Measurements from ENCODE around the gene SRSF10. TPM values are rescaled to one million over a fixed set of nuclear protein-coding genes. Genes with fewer than 3 reads are reported as not detected.
A peak's percentile ranks its signal among the peaks of the same experiment; 100 is the strongest.

Gene SRSF10
- total and polyA plus RNA-seq, 12 donors = 32.9 to 70.2 (median 52.8) TPM

GRCh38 chr1:24021403-24022266, 41.5 kb upstream of the SRSF10 start:
- Histone ChIP-seq H3K9me3 (no peaks in the 10 kb centered on the region), H3K36me3 (no peaks in the 10 kb centered on the region), H3K27ac (peak overlapping the region in 8 of 10 donors; percentile 56 to 97 (median 92)), H3K4me3 (no peak overlapping the region), H3K4me1 (peaks cover 41 to 67% (median 47%) of the 10 kb centered on the region in 9 donors), H3K27me3 (no peaks in the 10 kb centered on the region)
- ATAC-seq (peak in 4 of 8 donors; percentile 7 to 48 (median 27)), DNase-seq (peak in 1 of 2 donors; percentile 57)
- WGBS, 2 donors = 80 to 89% methylated on average over 7 of the region's 7 CpGs
- intact Hi-C loops (cut with DNase I) = loop anchor here in 7 of 10 donors (2.0 to 10.0 kb wide), 8 partner anchors 41 to 247 kb away; partner anchors contain the start of genes PNRC2 (in 4 of the 7), SRSF10 (in 2 of the 7), FUCA1 (in 1 of the 7) and HMGCL (in 1 of the 7)
- no peak for TF ChIP-seq CTCF (IDR thresholded peaks at IDR 0.05)

GRCh38 chr1:24020470-24020869, 40.3 kb upstream of the SRSF10 start:
- H3K36me3 ChIP-seq = no peaks in the 10 kb centered on the region
- 80 to 87% methylated on average over 3 of the region's 3 CpGs for WGBS, 2 donors
- peaks cover 49 to 78% (median 58%) of the 10 kb centered on the region in 9 donors for H3K4me1 ChIP-seq
- intact Hi-C loops (cut with DNase I) = loop anchor here in 5 of 10 donors (2.0 to 10.0 kb wide), 7 partner anchors 42 to 246 kb away; partner anchors contain the start of genes PNRC2 (in 4 of the 5), FUCA1 (in 1 of the 5), HMGCL (in 1 of the 5) and PITHD1 (in 1 of the 5)
- DNase-seq (no peak), ATAC-seq (no peak)
- no peak overlapping the region for H3K4me3 ChIP-seq
- no peak for TF ChIP-seq CTCF (IDR thresholded peaks at IDR 0.05)
- peak overlapping the region; percentile 74 to 97 (median 92) for H3K27ac ChIP-seq
- H3K9me3 ChIP-seq = no peaks in the 10 kb centered on the region
- H3K27me3 ChIP-seq = no peaks in the 10 kb centered on the region

GRCh38 chr1:24020025-24020424, 39.9 kb upstream of the SRSF10 start:
- no peak for TF ChIP-seq CTCF (IDR thresholded peaks at IDR 0.05)
- 57 to 63% methylated on average over 5 of the region's 5 CpGs for WGBS, 2 donors
- Histone ChIP-seq H3K36me3 (no peaks in the 10 kb centered on the region), H3K9me3 (no peaks in the 10 kb centered on the region), H3K27ac (peak overlapping the region; percentile 74 to 97 (median 92)), H3K27me3 (no peaks in the 10 kb centered on the region), H3K4me1 (peaks cover 50 to 83% (median 63%) of the 10 kb centered on the region in 9 donors), H3K4me3 (no peak overlapping the region)
- peak in 1 of 2 donors; percentile 52 for DNase-seq
- ATAC-seq = peak in 3 of 8 donors; percentile 6 to 13 (median 9)
- intact Hi-C loops (cut with DNase I) = loop anchor here in 5 of 10 donors (2.0 to 10.0 kb wide), 7 partner anchors 41 to 245 kb away; partner anchors contain the start of genes PNRC2 (in 4 of the 5), FUCA1 (in 1 of the 5), HMGCL (in 1 of the 5) and PITHD1 (in 1 of the 5)

Data from heart right ventricle (tissue), 16 donors.